ENCODE measurements around the gene ANKRD13B. TPM values are rescaled to one million over a fixed set of nuclear protein-coding genes. Genes with fewer than 3 reads are reported as not detected.
"Not testable (repeated sequence)": the region's sequence is repeated elsewhere in the genome, so short reads cannot be mapped to it uniquely, and the experiment has no call there.

Gene ANKRD13B
- polyA plus RNA-seq, 1 donor, result 18.4 TPM

- no peak for DNase-seq
Measured at GRCh38 chr17:29650396-29650795, 57.5 kb downstream of the ANKRD13B start.

- DNase-seq, result not testable (repeated sequence)
Measured at GRCh38 chr17:29651913-29652312, 59.0 kb downstream of the ANKRD13B start.

- DNase-seq, result no peak
Measured at GRCh38 chr17:29652976-29653375, 60.0 kb downstream of the ANKRD13B start.

- DNase-seq, result no peak
Measured at GRCh38 chr17:29653995-29654714, 61.2 kb downstream of the ANKRD13B start.

GRCh38 chr17:29655323-29655722, 62.4 kb downstream of the ANKRD13B start:
- DNase-seq, result no peak

GRCh38 chr17:29659155-29659554, 66.2 kb downstream of the ANKRD13B start:
- no peak for DNase-seq

GRCh38 chr17:29661213-29661612, 68.3 kb downstream of the ANKRD13B start:
- DNase-seq, result no peak

- DNase-seq, result no peak
Measured at GRCh38 chr17:29663155-29663554, 70.2 kb downstream of the ANKRD13B start.

Other genes with a start within 250 kb of the ANKRD13B start
- 29.9 TPM for gene TAOK1, start 202.8 kb upstream of the ANKRD13B start, polyA plus RNA-seq (ENCODE audit: insufficient read length)
- gene ABHD15, start 26.1 kb upstream of the ANKRD13B start, polyA plus RNA-seq (ENCODE audit: insufficient read length), result 5.1 TPM
- 36.8 TPM for gene TP53I13, start 24.4 kb upstream of the ANKRD13B start, polyA plus RNA-seq (ENCODE audit: insufficient read length)
- 30.0 TPM for gene GIT1, start 3.5 kb upstream of the ANKRD13B start, polyA plus RNA-seq (ENCODE audit: insufficient read length)
- gene CORO6, start 29.8 kb downstream of the ANKRD13B start, polyA plus RNA-seq (ENCODE audit: insufficient read length), result 99.3 TPM

Measured in hindlimb muscle (tissue), 1 donor.